ENCODE measurements around the gene CENPV.
"Not testable (repeated sequence)": the region's sequence is repeated elsewhere in the genome, so short reads cannot be mapped to it uniquely, and the experiment has no call there.

Gene CENPV

DNA sequence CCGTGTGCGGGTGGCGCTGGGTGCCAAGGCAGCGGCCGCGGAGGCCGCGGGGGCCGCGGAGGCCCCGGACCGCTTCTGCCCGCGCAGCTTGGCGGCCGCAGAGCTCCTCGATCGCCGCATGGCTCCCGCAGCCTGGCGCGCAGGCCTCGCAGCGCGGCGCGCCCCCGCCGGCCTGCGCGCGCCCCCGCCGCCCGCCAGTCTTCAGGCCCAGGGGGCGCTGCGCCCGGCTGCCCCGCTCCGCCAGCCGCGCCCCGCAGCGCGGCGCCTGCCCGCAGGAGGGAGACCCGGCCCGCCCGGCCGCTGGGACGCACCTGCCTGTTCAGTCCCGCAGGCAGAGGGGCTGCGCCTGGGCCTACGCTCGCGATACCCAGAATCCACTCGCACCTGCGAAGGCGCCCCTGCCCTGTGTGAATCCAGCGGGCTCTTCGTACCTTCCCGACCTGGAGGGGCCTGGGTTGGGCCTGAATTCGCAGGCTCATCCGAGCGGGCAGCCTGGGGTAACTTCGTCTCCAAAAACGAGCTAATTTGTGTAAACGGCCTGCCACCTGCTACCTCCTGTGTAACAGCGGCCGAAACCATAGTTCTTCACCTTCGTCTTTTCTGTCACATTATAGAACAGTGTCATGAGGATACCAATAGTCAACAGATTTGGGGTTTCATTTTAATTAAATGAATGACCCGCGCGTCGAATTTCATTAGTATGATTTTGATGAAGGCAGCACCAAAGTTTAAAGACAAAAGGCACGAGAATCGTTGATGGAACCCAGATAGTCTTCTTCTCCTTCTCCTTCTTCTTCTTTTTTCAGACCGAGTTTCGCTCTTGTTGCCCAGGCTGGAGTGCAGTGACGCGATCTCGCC lies at the start of gene CENPV:
Gene CENPV, minus strand, starts transcription at position 153 of the 858 bp plus-strand sequence. Its CDS starts 33 bp downstream, at position 120.
- TF ChIP-seq EZH2 (optimal IDR thresholded peaks at IDR 0.05; ENCODE audit: low read depth, low read length) (no peak), CTCF (IDR thresholded peaks at IDR 0.05; ENCODE audit: low read length) (no peak), EZH2phosphoT487 (IDR thresholded peaks at IDR 0.05; ENCODE audit: low read length) (no peak)
- no peak for DNase-seq
- no peaks in the 10 kb centered on the region for H3K9me2 ChIP-seq (replicated peaks; ENCODE audit: insufficient read depth, low read length)
- peak within 1 kb of the TSS; percentile 24; the same call in 1 of the 2 replicates for H3K4me2 ChIP-seq (ENCODE audit: low read depth, low read length)
- H3F3A ChIP-seq (ENCODE audit: insufficient read depth, low read length) = no peaks in the 10 kb centered on the region
- H3K36me3 ChIP-seq (replicated peaks; ENCODE audit: insufficient read depth, low read length) = no peaks in the 10 kb centered on the region
- H2AFZ ChIP-seq (ENCODE audit: low read length) = peak within 1 kb of the TSS; percentile 48; the same call in 1 of the 2 replicates
- H3K9me3 ChIP-seq (replicated peaks; ENCODE audit: insufficient read depth, low read length) = no peaks in the 10 kb centered on the region
- H3K79me2 ChIP-seq (ENCODE audit: low read length) = no peaks in the 10 kb centered on the region
- H3K9ac ChIP-seq (ENCODE audit: low read length) = no peak within 1 kb of the TSS
- peak within 1 kb of the TSS; percentile 46; the same call in 1 of the 2 replicates for H3K4me3 ChIP-seq (ENCODE audit: low read length)
- peaks cover 9% of the 10 kb centered on the region; the same call in 1 of the 2 replicates for H3K27me3 ChIP-seq (replicated peaks; ENCODE audit: insufficient read depth, low read length)
- no peak within 1 kb of the TSS for H3K27ac ChIP-seq (ENCODE audit: low read length)
- H3K4me1 ChIP-seq (ENCODE audit: low read length) = no peaks in the 10 kb centered on the region; the same call in 1 of the 2 replicates
- no peaks in the 10 kb centered on the region for H4K20me1 ChIP-seq (ENCODE audit: insufficient read depth, low read length)

DNA sequence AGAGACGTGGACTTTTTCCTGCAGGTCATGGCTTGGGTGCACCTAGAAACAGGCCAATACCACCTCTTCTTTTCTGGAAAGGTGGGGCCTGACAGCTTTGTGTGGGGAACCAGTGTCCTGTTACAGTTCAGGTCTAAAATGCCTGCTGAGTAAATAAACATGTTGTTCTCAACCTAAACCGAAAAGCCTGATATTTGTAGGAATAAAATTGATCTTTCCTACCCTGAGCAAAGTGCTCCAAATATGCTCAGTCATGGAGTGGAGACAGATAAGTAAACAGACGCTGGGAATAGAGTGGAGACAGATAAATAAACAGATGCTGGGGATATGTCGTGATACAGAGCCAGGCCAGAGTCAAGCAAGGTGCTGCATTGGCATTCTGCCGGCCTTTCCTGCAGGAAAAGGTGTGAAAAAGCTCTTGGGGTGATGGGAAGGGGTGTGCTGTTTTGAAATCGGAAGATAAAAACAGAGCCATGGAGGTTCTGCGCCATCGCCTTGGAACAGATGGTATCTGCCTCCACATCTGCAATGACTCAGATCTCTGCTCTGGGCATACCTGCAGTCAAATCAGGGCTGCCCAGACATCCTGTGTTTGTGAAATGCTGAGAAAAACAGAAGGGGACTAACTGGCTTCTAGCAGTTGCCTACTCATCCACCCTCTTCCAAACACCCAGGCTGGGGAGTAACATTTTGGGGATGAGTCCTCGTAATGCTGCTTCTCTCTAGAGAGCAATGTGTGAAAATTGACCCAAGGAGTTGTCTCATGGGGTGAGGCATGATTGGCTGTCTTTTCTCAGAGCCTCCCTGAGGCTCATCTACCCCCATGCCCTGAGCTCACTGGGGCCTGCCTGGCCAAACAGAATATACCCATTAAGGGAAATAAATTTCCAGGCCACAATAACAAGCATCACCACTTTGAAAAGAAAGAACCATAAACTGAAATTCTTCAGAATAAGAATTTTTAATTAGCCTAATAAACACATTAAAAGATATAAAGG lies 45.3 kb upstream of the CENPV start:
- TF ChIP-seq CTCF (IDR thresholded peaks at IDR 0.05; ENCODE audit: low read length) (no peak), EZH2 (optimal IDR thresholded peaks at IDR 0.05; ENCODE audit: low read depth, low read length) (no peak), EZH2phosphoT487 (IDR thresholded peaks at IDR 0.05; ENCODE audit: low read length) (no peak)
- Histone ChIP-seq H2AFZ (ENCODE audit: low read length) (no peak overlapping the region), H3K27me3 (replicated peaks; ENCODE audit: insufficient read depth, low read length) (no peaks in the 10 kb centered on the region), H4K20me1 (ENCODE audit: insufficient read depth, low read length) (no peaks in the 10 kb centered on the region), H3K27ac (ENCODE audit: low read length) (no peak overlapping the region), H3K9me3 (replicated peaks; ENCODE audit: insufficient read depth, low read length) (no peaks in the 10 kb centered on the region), H3F3A (ENCODE audit: insufficient read depth, low read length) (no peaks in the 10 kb centered on the region), H3K4me1 (ENCODE audit: low read length) (no peaks in the 10 kb centered on the region), H3K9me2 (replicated peaks; ENCODE audit: insufficient read depth, low read length) (no peaks in the 10 kb centered on the region), H3K36me3 (replicated peaks; ENCODE audit: insufficient read depth, low read length) (no peaks in the 10 kb centered on the region), H3K79me2 (ENCODE audit: low read length) (no peaks in the 10 kb centered on the region), H3K4me2 (ENCODE audit: low read depth, low read length) (no peak overlapping the region), H3K9ac (ENCODE audit: low read length) (no peak overlapping the region), H3K4me3 (ENCODE audit: low read length) (no peak overlapping the region)
- DNase-seq = no peak

DNA sequence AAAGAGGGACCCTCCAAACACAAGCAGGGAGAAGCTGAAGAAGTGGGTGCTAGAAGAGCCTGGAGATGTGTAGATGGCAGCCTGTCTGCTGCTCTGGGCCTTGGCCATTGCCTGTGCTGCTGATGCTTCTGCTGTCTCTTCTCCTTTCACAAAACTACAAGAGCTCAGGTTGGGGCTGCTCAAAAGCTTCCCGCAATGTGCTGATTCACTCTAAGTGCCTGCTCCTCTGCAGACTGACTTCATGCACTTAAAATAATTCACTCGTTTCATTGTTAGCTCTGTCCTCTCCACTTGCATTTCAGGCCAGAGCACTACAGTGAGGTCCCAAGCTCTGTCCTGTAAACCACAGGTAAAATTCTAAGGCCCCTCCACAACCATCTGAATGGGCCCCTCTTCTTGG lies 43.4 kb upstream of the CENPV start:
- H3K27me3 ChIP-seq (replicated peaks; ENCODE audit: insufficient read depth, low read length); H3K9me2 ChIP-seq (replicated peaks; ENCODE audit: insufficient read depth, low read length); H3K4me1 ChIP-seq (ENCODE audit: low read length); H3K4me2 ChIP-seq (ENCODE audit: low read depth, low read length); H3F3A ChIP-seq (ENCODE audit: insufficient read depth, low read length); H2AFZ ChIP-seq (ENCODE audit: low read length); DNase-seq; H3K9me3 ChIP-seq (replicated peaks; ENCODE audit: insufficient read depth, low read length); H4K20me1 ChIP-seq (ENCODE audit: insufficient read depth, low read length); H3K36me3 ChIP-seq (replicated peaks; ENCODE audit: insufficient read depth, low read length); H3K9ac ChIP-seq (ENCODE audit: low read length); H3K79me2 ChIP-seq (ENCODE audit: low read length); H3K27ac ChIP-seq (ENCODE audit: low read length); H3K4me3 ChIP-seq (ENCODE audit: low read length): not testable (repeated sequence)

DNA sequence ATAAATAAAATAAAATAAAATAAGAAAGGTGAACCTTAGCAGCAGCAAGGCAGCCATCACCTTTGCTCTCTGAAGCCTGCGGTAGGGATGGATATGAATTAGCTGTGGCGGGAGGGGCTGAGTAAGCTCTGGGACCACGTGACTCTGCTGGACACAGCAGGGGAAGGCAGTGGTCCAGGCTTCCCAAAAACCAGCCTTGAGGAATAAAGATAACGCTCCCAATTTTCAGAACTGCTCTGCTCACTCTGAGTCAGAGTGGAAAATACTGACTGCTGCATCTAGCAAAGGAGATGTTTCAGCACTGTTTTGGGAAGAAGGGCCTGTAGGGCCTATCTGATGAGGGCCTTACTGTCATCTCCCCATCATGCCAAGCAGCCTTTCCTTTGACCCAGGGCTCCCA lies 42.6 kb upstream of the CENPV start:
- not testable (repeated sequence) for DNase-seq; H3K9me2 ChIP-seq (replicated peaks; ENCODE audit: insufficient read depth, low read length)

DNA sequence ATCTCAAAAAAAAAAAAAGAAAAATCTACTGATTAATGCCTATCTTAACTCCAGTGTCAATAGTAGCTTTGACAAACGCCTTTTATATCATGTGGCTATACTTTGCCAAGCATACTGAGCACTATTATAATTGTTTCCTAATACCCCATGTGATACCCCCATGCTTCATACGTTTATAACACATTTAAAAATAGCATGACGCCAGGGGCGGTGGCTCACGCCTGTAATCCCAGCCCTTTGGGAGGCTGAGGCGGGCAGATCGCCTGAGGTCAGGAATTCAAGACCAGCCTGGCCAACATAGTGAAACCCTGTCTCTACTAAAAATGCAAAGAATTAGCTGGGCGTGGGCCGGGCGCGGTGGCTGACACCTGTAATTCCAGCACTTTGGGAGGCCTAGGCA lies 39.2 kb upstream of the CENPV start:
- H3K4me1 ChIP-seq (ENCODE audit: low read length); H3K9me3 ChIP-seq (replicated peaks; ENCODE audit: insufficient read depth, low read length); H4K20me1 ChIP-seq (ENCODE audit: insufficient read depth, low read length); DNase-seq; H3K36me3 ChIP-seq (replicated peaks; ENCODE audit: insufficient read depth, low read length); H3F3A ChIP-seq (ENCODE audit: insufficient read depth, low read length); H3K27ac ChIP-seq (ENCODE audit: low read length); H3K27me3 ChIP-seq (replicated peaks; ENCODE audit: insufficient read depth, low read length); H3K4me2 ChIP-seq (ENCODE audit: low read depth, low read length); H3K9ac ChIP-seq (ENCODE audit: low read length); H3K9me2 ChIP-seq (replicated peaks; ENCODE audit: insufficient read depth, low read length); H3K79me2 ChIP-seq (ENCODE audit: low read length); H2AFZ ChIP-seq (ENCODE audit: low read length); H3K4me3 ChIP-seq (ENCODE audit: low read length): not testable (repeated sequence)

More for the DNA sequence above, 42.6 kb upstream of the CENPV start:
- H3K9me3 ChIP-seq (replicated peaks; ENCODE audit: insufficient read depth, low read length); H3K79me2 ChIP-seq (ENCODE audit: low read length); H3K27ac ChIP-seq (ENCODE audit: low read length); H3K4me1 ChIP-seq (ENCODE audit: low read length); H3K27me3 ChIP-seq (replicated peaks; ENCODE audit: insufficient read depth, low read length); H4K20me1 ChIP-seq (ENCODE audit: insufficient read depth, low read length); H3K9ac ChIP-seq (ENCODE audit: low read length); H2AFZ ChIP-seq (ENCODE audit: low read length); H3K36me3 ChIP-seq (replicated peaks; ENCODE audit: insufficient read depth, low read length); H3K4me2 ChIP-seq (ENCODE audit: low read depth, low read length); H3F3A ChIP-seq (ENCODE audit: insufficient read depth, low read length); H3K4me3 ChIP-seq (ENCODE audit: low read length): not testable (repeated sequence)
